MM.1S (cell line): ENCODE data around the gene SAMD5.

ENCODE experiments used
- DNase-seq: peaks from one replicate; pipeline ENCODE4 v3.0.0-alpha.2; 2015
- H2AFZ ChIP-seq: fragments of 300-600 bp; sonication (generic); 2 replicates; pipeline ENCODE4 v1.6.0; 2016; ENCODE audit warnings: antibody characterized with exemption, low read length
- H3F3A ChIP-seq: fragments of 300-600 bp; sonication (generic); 2 replicates; pipeline ENCODE4 v1.6.1; 2016; ENCODE audit warnings: mild to moderate bottlenecking, antibody characterized with exemption, low read length, moderate library complexity, mixed read lengths; ENCODE audit not compliant: insufficient read depth
- H3K27ac ChIP-seq: fragments of 300-600 bp; sonication (generic); 2 replicates; pipeline ENCODE4 v1.5.1; 2016; ENCODE audit warnings: mild to moderate bottlenecking, low read length
- H3K27me3 ChIP-seq: fragments of 300-600 bp; sonication (generic); replicated peaks from 2 replicates; pipeline ENCODE4 v1.6.0; 2016; ENCODE audit warnings: low read length; ENCODE audit not compliant: insufficient read depth
- H3K36me3 ChIP-seq: fragments of 300-600 bp; sonication (generic); replicated peaks from 2 replicates; pipeline ENCODE4 v1.6.1; 2016; ENCODE audit warnings: mild to moderate bottlenecking, low read length, mixed read lengths; ENCODE audit not compliant: insufficient read depth
- H3K4me1 ChIP-seq: fragments of 300-600 bp; sonication (generic); 2 replicates; pipeline ENCODE4 v1.6.1; 2016; ENCODE audit warnings: low read length, mixed read lengths
- H3K4me2 ChIP-seq: fragments of 300-600 bp; sonication (generic); 2 replicates; pipeline ENCODE4 v1.6.0; 2016; ENCODE audit warnings: low read depth, low read length
- H3K4me3 ChIP-seq: fragments of 300-600 bp; sonication (generic); 2 replicates; pipeline ENCODE4 v1.5.1; 2016; ENCODE audit warnings: low read length, mixed read lengths
- H3K79me2 ChIP-seq: fragments of 300-600 bp; sonication (generic); 2 replicates; pipeline ENCODE4 v1.6.1; 2016; ENCODE audit warnings: mixed run types, low read length, mixed read lengths
- H3K9ac ChIP-seq: fragments of 300-600 bp; sonication (generic); 2 replicates; pipeline ENCODE4 v1.6.1; 2016; ENCODE audit warnings: low read length, mixed read lengths
- H3K9me2 ChIP-seq: fragments of 300-600 bp; sonication (generic); replicated peaks from 2 replicates; pipeline ENCODE4 v1.6.1; 2016; ENCODE audit warnings: mild to moderate bottlenecking, low read length, mixed read lengths; ENCODE audit not compliant: insufficient read depth
- H3K9me3 ChIP-seq: fragments of 300-600 bp; sonication (generic); replicated peaks from 2 replicates; pipeline ENCODE4 v1.6.1; 2016; ENCODE audit warnings: mild to moderate bottlenecking, low read length, mixed read lengths; ENCODE audit not compliant: insufficient read depth
- H4K20me1 ChIP-seq: fragments of 300-600 bp; sonication (generic); 2 replicates; pipeline ENCODE4 v1.6.1; 2016; ENCODE audit warnings: mild to moderate bottlenecking, low read length, moderate library complexity, mixed read lengths; ENCODE audit not compliant: insufficient read depth
- CTCF ChIP-seq: fragments of 300-600 bp; sonication (generic); IDR thresholded peaks from 2 replicates; pipeline ENCODE4 v1.5.1; 2016; ENCODE audit warnings: antibody characterized with exemption, low read length, mixed read lengths
- EZH2 ChIP-seq: fragments of 300-600 bp; sonication (generic); optimal IDR thresholded peaks from 2 replicates; pipeline ENCODE3; 2017; ENCODE audit warnings: low read depth, mild to moderate bottlenecking, antibody characterized with exemption, low read length, mixed read lengths
- EZH2phosphoT487 ChIP-seq: fragments of 300-600 bp; sonication (generic); IDR thresholded peaks from 2 replicates; pipeline ENCODE4 v1.6.1; 2018; ENCODE audit warnings: antibody characterized with exemption, low read length

SAMD5 gene

GRCh38 chr6:147570681-147571080 lies 62.2 kb downstream of the SAMD5 start:
- no peak for DNase-seq
- H3F3A ChIP-seq: no peaks in the 10 kb centered on the region
- no peak overlapping the region for H3K27ac ChIP-seq
- H3K9ac ChIP-seq: no peak overlapping the region
- no peak for TF ChIP-seq CTCF
- no peak for TF ChIP-seq EZH2phosphoT487
- no peak for TF ChIP-seq EZH2
- H3K4me2 ChIP-seq: no peak overlapping the region
- H3K9me3 ChIP-seq: no peaks in the 10 kb centered on the region
- H3K36me3 ChIP-seq: no peaks in the 10 kb centered on the region
- H3K9me2 ChIP-seq: no peaks in the 10 kb centered on the region
- no peaks in the 10 kb centered on the region for H3K79me2 ChIP-seq
- no peak overlapping the region for H3K4me3 ChIP-seq
- H3K27me3 ChIP-seq: no peaks in the 10 kb centered on the region
- no peaks in the 10 kb centered on the region for H3K4me1 ChIP-seq
- no peaks in the 10 kb centered on the region for H4K20me1 ChIP-seq
- H2AFZ ChIP-seq: no peak overlapping the region

GRCh38 chr6:147577488-147577887 lies 69.0 kb downstream of the SAMD5 start:
- no peaks in the 10 kb centered on the region for H4K20me1 ChIP-seq
- TF ChIP-seq EZH2phosphoT487 (no peak), CTCF (no peak), EZH2 (no peak)
- no peaks in the 10 kb centered on the region for H3K27me3 ChIP-seq
- no peaks in the 10 kb centered on the region for H3F3A ChIP-seq
- H3K4me3 ChIP-seq: no peak overlapping the region
- H3K9me2 ChIP-seq: no peaks in the 10 kb centered on the region
- H2AFZ ChIP-seq: no peak overlapping the region
- H3K9me3 ChIP-seq: no peaks in the 10 kb centered on the region
- no peaks in the 10 kb centered on the region for H3K79me2 ChIP-seq
- DNase-seq: no peak
- no peak overlapping the region for H3K27ac ChIP-seq
- H3K9ac ChIP-seq: no peak overlapping the region
- no peak overlapping the region for H3K4me2 ChIP-seq
- no peaks in the 10 kb centered on the region for H3K36me3 ChIP-seq
- no peaks in the 10 kb centered on the region for H3K4me1 ChIP-seq

DNA sequence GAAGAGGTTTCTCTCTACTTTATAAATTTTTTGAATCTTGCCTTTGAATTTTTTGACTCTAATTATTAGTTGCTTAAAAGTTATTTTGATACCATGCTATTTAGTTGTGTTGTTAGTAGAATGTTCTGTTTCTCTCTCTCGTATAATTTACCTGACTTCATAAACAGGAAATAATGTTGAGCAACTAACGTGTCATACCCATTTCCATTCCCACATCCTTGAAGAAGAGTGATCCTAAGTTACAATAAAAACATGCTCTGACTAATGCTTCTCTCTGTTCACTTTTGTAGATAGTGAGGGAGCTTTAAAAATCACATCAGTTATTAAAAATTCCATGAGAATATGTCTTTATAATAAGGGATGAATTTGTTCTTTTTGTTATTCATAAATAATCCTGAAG lies 69.7 kb downstream of the SAMD5 start:
- H4K20me1 ChIP-seq: no peaks in the 10 kb centered on the region
- H3K4me2 ChIP-seq: no peak overlapping the region
- TF ChIP-seq EZH2 (no peak), EZH2phosphoT487 (no peak), CTCF (no peak)
- no peak overlapping the region for H2AFZ ChIP-seq
- H3K79me2 ChIP-seq: no peaks in the 10 kb centered on the region
- no peak overlapping the region for H3K4me3 ChIP-seq
- DNase-seq: no peak
- no peaks in the 10 kb centered on the region for H3K36me3 ChIP-seq
- no peak overlapping the region for H3K27ac ChIP-seq
- no peaks in the 10 kb centered on the region for H3K9me3 ChIP-seq
- H3K9me2 ChIP-seq: no peaks in the 10 kb centered on the region
- H3K4me1 ChIP-seq: no peaks in the 10 kb centered on the region
- H3K27me3 ChIP-seq: no peaks in the 10 kb centered on the region
- H3K9ac ChIP-seq: no peak overlapping the region
- H3F3A ChIP-seq: no peaks in the 10 kb centered on the region
